COLO668 (cell line): ENCODE measurements around the gene CCAR1.
A peak's percentile ranks its signal among the peaks of the same experiment; 100 is the strongest.
"Not testable (repeated sequence)": the region's sequence is repeated elsewhere in the genome, so short reads cannot be mapped to it uniquely, and the experiment has no call there.

Experiments used
- DNase-seq: peaks from one replicate; lab custom pipeline; 2025; ENCODE audit not compliant: unreplicated experiment; lab: John Stamatoyannopoulos, UW

CCAR1 gene

DNA sequence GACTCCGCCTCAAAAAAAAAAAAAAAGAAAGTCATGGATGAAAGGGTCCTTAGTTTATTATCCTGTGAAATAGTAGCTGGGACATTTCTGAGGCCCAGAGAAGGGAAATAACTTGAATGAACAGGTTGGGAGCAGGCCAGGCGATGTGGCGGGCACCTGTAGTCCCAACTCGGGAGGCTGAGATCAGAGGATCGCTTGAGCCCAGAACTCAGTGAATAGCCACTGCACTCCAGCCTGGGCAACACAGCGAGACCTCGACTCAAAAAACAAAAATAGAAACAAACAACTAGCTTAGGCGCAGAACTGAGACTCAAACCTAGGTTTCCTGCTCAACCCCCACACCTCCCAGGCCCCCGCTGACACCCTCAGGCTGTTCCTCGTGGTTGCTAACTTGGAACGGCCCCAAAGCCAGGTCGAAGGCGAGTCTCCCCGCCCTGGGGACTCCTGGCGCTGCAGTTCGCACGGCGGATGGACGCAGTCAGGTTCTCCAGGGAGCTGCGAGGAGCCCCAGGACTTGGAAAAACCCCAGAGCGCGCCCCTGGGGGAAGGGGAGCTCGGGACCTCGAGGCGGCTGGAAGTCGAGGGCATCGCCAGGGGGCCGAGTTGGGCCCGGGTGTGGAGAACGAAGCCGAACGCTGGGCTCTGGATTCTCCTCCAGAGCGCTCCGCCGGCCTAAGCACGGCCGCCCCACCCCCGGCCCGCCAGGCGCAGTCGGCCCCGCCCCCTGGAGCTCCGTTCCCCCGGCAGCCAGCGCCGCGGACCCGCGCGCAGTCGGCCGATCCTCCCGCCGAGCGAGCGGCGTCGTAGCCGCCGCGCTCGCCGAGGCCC lies 105.9 kb downstream of the CCAR1 start, which contains the start of gene STOX1:
Gene STOX1 (plus strand): TSS at position 768 of the 828 bp plus-strand sequence. CDS start 93 bp downstream, outside the sequence.
- peak; percentile 73 for DNase-seq

DNA sequence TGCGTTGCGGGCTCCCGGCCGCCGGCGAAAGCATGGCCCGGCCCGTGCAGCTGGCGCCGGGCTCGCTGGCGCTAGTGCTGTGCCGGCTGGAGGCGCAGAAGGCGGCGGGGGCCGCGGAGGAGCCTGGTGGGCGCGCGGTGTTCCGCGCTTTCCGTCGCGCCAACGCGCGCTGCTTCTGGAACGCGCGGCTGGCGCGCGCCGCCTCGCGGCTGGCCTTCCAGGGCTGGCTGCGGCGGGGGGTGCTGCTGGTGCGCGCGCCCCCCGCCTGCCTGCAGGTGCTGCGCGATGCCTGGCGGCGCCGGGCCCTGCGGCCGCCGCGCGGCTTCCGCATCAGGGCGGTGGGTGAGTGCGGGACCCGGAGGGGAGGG lies 106.5 kb downstream of the CCAR1 start:
- DNase-seq, result not testable (repeated sequence)

DNA sequence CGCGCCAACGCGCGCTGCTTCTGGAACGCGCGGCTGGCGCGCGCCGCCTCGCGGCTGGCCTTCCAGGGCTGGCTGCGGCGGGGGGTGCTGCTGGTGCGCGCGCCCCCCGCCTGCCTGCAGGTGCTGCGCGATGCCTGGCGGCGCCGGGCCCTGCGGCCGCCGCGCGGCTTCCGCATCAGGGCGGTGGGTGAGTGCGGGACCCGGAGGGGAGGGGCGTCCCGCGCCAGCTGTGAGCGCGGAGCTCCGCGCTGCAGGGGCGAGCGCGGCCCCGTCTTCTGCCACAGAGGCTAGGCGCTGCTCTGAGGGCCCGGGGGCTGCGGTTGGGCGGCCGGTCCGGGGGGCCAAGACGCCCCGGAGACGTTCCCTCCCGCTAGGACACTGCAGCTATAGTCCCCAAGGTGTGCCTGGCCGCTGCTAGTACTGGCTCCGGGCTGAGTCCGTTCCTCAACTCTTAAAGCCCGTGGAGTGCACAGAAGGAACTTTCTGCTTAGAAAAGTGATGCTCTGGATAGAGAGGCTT lies 107.1 kb downstream of the CCAR1 start:
- DNase-seq, result not testable (repeated sequence)

DNA sequence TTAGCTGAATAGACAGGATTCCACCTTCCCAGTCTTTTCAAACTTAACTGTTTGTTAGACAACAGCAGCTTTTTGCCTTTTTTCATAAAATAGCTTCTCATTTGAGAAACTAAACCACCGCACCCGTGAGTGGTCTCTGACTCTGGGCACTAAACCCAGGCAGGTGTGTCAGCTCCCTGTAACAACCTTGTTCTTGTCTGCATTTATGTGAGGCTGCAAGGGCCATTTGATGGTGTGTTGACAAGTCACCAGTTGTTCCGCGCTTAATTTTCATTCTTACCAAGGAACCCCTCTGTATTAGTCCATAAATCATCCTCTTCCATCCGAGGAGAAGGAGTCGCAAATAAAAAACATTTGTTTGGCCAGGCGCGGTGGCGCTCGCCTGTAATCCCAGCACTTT lies 107.8 kb downstream of the CCAR1 start:
- DNase-seq, result no peak

DNA sequence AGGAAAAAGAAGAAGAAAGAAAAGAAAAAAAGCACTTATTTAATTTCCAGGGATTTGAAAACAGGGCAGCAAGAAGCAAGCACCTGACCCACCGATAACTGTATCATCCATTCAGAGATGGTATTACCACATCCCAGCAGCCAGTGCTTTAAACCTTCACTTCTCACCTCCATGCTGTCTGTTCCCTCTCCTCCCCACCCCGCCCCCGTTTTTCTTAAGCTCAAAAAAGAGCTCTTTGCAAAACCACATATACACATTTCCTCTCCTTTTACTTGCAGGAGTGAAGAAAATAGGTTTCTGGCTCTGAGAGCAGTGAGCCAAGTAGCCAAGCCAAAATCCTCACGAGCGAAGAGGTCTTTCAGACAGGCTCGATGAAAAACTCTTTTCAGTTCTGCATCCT lies 108.5 kb downstream of the CCAR1 start:
- no peak for DNase-seq

DNA sequence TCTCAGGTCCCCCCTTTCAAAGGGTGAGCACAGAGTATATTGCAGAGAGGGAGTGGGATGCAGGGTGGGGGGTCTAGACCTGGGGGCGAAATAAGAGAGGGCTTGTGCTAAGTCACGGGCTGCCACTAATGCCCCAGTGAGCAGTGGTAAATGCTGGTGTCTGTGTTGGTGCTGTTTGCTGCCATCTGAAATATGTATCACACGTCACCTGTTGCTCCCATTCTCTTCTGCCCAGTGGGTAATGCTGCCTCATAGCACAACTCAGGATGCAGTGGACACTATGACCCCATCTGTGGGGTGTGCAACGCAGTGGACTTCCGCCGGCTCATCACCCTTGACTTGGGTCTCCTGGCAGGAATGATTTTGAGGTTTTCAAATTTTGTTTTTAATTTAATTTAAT lies 108.9 kb downstream of the CCAR1 start:
- no peak for DNase-seq

DNA sequence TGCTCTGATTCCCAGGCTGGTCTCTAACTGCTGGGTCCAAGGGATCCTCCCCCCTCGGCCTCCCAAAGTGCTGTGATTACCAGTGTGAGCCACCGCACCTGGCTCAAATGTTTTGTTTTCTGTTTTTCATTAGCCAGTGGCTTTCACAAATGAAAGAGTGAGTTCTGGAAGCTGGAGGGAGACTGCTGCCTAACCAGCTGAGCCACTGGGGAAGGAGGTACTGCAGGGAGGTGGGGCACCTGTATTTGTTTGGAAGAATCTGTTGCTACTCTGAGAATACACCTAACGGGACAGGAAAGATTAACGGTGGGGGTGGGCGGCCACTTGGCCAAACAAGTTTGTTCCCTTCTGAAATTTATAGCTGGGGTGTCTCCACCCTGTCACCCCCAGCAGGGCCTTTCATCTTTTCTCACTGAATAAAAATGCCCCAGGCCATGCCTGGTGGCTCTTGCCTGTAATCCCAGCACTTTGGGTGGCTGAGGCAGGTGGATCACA lies 111.0 kb downstream of the CCAR1 start:
- no peak for DNase-seq

DNA sequence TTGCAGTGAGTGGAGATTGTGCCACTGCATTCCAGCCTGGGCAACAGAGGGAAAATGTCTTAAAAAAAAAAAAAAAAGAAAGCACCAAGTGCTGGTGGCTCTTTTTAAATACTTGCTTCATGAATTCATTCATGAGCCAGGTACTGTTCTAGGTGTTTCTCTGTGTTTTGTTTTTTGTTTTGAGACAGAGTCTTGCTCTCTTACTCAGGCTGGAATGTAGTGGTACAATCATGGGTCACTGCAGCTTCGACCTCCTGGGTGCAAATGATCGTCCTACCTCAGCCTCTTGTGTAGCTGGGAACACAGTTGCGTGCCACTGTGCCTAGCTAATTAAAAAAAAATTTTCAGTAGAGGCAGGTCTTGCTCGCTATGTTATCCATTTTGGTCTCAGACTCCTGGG lies 111.6 kb downstream of the CCAR1 start:
- DNase-seq, result no peak

DNA sequence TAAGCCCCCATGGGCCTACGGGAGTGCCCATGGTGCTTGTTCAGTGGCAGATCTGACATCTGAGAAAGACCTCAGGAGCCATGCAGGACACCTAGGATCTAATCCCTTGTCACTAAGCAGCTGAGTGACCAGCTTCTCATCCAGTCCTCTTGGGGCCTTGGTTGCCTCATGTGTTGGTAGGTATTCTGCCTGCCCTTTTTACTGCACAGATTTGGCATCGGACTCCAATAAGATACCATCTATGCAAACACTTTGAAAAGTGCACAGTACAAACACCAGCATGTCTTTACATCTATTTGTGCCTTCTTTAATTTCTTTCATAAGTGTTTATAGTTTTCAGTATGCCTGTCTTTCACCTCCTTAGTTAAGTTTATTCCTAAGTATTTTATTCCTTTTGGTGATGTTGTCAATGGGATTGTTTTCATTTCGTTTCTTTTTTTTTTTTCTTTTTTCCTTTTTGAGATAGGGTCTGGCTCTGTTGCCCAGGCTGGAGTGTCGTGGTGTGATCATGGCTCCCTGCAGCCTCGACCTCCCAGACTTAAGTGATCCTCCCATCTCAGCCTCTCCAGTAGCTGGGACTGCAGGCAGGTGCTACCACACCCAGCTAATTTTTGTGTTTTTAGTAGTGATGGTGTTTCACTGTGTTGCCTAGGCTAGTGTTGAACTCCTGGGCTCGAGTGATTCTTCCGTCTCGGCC lies 116.7 kb downstream of the CCAR1 start:
- no peak for DNase-seq

DNA sequence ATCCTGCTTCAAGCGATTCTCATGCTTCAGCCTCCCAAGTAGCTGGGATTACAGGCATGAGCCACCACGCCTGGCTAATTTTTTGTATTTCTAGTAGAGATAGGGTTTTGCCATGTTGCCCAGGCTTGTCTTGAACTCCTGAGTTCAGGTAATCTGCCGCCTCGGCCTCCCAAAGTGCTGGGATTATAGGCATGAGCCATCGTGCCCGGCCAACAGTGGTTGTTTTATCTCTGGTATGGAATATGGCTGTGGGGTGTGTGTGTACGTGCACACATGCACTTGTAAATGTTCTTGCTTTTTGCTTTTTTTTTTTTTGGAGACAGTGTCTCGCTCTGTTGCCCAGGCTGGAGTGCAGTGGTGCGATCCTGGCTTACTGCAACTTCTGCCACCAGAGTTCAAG lies 119.6 kb downstream of the CCAR1 start:
- DNase-seq, result not testable (repeated sequence)
